Muscle of arm (tissue), 12 donors: ENCODE data around the gene SOST. TPM values are rescaled to one million over a fixed set of nuclear protein-coding genes. Genes with fewer than 3 reads are reported as not detected.
A peak's percentile ranks its signal among the peaks of the same experiment; 100 is the strongest.

ENCODE experiments used
- DNase-seq: peaks from one replicate; pipeline ENCODE4 v3.0.0-alpha.2; 2013
- polyA plus RNA-seq, 12 donors: library from polyadenylated mRNA; unstranded; fragments of 120-200 nt; gene quantifications; one replicate each; pipeline ENCODE4 v1.2.1, GENCODE V29; 2013; ENCODE audit not compliant: insufficient read length in 12 of 12

The SOST gene
- polyA plus RNA-seq, 12 donors = 0.25 to 4.3 (median 1.2) TPM; not detected in 8

DNA sequence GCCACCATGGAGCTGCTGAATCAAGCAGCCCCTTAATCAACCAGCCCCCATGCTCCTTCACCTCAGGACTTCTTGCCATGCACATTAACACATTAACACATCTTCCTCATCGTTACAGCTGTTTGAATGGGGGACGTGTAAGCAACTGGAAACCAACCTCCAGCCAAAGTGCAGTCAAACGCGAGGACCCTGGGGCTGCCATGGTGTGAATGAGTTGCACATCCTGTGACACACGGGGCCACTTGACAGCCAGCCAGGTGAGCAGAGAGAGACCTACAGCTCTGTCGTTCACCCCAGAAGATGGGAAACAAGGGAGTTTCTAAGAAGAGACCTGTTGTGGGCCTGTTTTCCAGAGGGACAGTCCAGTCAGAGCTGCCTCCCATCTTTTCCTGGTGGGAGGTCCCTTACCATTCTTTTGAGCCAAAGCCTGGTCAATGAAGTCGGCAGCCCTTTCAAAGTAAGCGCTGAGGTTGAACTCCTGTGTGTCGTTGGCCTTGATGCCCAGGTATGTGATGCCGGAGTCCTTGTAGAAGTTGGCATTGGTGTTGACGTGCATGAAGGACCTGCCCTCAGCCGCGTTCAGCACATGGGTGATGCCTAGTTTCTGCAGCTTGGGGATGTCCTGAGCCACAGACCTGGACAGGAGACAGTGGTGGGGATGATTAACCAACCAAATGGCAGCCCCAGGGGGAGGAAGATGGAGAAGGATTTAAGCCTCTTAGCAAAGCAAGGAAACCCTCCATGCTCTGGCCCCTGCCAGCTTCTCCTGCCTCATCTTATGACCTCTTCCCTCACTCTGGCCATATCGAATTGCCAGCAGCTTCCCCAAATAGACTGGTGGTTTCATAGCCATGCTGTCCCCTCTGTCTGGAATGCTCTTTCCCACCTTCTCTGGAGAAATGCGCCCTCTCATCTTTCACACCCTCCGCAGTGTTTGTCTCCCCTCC, 16.0 kb upstream of the SOST start:
- DNase-seq = no peak

DNA sequence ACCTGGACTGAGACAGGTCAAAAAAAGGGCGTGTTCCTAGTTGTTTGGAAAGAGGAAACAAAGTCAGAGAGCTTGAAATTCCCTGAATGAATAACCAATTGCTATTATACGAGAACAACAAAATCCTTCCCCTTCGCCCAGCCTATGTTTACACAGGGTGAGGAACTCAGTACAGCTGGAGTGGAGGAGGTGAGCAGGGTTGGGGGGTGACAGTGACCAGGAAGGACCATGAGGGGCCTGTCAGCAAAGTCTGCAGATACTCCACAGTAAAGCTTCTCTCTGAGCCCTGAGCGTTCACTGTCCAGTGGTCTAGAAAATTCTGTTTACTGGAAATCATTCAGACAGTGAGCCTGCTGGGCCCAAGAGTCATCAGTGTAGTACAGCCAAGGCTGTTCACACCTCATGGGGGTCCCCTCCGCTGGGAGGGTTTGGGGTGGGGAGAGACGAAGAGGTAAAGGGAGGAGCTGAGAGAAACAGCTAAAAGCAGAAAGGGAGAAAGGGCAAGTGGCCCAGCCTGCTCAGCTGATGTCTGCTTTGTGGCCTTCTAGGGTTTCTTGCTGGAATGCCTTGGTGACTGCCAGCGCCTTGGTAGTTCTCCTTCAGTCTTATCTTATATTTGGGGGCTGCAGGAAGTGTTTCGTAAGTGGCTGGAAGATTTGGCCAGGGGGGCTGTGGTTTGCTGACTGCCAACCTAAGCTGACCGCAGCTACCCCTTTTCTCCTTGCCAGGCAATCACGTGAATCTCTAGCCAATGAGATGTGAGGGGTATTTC, 14.5 kb upstream of the SOST start:
- no peak for DNase-seq

DNA sequence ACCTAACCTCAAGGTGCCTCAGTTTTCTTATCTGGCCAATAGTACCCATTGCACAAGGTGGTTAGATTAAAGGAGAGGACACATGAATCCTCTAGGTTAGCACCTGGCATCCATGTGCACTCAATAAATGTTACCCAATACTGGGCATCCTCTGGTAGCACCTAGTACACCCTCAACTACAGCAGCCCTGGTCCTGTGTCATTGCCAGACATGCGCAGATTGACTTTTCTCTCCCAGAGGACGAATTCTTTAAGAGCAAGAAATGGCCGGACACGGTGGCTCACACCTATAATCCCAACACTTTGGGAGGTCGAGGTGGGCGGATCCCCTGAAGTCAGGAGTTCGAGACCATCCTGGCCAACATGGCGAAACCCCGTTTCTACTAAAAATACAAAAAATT, 12.9 kb upstream of the SOST start:
- DNase-seq = no peak

DNA sequence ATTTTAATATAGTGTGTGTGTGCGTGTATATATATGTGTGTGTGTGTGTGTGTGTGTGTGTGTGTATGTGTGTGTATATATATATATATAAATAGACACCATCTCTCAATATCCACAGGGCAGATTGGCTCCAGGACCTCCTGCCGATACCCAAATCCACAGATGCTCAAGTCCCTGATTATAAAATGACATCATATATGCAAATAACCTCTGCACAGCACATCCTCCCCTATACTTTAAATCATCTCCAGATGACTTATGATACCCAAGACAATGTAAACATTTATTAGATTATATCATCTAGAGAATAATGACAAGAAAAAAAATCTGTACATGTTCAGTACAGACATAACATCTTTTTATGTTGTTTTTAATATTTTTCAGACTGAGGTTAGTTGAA, 12.4 kb upstream of the SOST start:
- no peak for DNase-seq

DNA sequence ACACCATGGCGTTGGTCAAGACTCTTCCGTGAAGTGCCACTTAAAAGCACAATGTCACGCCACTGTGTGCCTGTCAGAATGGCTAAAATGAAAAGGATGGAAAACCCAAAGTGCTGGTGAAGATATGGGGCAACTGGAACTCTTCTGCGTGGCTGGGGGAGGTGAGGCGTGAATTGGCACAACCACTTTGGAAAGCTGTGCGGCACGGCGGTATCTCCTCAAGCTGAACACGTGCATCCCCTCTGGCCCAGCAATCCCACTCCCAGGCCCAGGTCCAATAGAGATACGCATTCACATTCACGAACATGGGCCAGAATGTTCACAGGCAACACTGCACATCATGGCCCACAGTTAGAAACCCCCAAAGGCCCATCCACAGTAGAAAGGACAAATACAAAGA, 11.3 kb upstream of the SOST start:
- no peak for DNase-seq

DNA sequence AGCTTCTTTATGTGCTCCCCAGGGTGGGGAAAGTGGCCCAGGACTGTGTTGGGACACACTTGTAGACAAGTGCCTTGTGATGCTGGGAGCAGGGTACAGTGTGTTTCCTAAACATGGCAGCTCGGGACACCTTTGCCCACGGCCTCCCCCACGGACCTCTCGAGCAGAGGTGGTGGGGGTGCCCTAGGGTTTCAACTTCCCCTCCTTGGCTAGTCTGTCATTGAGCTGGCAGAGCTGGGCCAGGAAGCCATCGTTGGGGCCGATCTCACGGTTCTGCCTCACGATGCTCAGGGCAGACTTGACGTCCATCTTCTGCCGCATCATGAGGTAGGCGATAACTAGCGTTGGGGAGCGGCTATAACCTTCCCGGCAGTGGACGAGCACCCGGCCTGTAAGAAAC, 10.8 kb upstream of the SOST start:
- no peak for DNase-seq

DNA sequence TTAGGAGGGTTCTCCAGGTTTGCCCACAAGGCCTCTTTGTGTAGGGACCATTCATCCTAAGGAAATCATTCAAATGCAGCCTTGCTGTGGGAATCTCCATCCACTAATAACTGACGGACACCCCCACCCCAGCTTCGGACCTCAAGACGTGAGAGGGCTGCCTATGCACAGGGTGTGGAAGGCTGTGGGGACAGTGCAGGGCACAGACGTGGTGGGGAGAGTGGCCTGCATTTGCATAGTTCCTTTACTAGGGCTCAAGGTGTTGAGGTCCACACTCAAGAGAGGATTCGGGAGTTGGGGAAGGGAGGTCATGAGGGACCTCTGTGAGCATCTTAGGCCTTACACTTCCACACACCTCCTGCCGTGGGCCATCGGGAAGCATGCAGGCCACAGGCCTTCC, 10.4 kb upstream of the SOST start:
- no peak for DNase-seq

DNA sequence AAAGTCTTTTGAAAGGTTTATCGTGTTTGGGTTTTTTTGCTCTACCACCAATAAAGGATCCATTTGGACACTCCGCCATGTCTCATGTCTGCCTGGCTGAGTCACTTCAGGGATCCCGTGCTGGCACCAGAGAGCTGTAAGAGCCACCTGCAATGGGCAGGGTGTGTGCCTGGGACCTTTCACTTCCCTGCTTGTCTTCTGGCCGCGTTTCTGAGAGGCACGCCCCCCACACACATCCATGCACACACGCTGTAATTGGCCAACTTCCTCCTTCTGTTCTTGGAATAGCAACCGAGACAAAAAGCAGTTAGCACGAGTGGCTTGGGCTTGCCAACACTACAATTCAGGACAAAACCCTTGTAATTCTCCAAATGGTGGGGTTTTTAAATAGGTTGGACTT, 9.8 kb upstream of the SOST start:
- no peak for DNase-seq

DNA sequence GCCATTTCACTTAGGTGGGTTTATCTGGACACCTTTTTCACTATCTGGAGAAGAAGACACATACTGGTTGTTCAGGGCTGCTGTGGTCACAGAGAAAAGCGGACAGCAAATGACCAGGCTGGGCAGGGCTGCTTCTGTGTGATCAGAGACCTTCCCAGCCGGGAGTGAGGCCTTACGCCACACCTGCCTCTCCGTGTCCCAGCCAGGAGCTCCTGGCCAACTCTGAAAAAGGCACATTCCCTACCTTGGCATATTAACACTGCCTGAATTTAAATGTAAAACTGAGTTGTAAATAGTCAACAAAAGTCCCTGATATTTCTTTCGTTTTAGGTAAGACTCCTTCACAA, 9.1 kb upstream of the SOST start:
- no peak for DNase-seq

DNA sequence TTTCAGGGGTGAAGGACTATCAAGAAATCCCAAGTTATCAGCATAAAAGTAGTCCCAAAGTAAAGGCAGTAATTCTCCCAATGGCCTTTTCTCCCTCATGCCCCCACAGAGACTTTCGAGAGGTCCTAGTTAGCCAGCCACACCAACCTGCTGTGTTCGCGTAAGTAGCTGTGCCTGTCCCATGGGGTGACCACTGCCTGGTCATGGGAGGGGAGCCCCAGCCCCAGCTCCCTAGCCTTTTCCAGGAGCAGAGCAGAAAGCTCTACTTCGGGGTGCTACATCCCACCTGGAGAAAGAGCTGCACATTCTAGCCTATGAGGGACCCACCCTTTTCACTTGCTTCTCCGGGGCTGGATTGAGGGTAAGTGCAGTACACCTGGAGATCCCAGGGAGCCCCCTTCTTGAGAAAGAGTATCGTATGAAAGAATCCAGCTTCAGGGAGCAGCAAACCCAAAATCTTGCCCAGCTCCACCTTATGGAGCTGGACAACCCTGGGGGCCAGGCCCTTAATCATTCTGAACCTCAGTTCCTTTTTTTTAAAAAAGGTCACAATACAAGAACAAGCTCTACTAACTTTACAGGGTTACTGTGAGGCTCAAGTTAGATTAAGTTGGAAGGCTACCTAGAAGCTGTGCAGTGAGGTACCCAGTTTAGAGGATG, 8.6 kb upstream of the SOST start:
- no peak for DNase-seq

DNA sequence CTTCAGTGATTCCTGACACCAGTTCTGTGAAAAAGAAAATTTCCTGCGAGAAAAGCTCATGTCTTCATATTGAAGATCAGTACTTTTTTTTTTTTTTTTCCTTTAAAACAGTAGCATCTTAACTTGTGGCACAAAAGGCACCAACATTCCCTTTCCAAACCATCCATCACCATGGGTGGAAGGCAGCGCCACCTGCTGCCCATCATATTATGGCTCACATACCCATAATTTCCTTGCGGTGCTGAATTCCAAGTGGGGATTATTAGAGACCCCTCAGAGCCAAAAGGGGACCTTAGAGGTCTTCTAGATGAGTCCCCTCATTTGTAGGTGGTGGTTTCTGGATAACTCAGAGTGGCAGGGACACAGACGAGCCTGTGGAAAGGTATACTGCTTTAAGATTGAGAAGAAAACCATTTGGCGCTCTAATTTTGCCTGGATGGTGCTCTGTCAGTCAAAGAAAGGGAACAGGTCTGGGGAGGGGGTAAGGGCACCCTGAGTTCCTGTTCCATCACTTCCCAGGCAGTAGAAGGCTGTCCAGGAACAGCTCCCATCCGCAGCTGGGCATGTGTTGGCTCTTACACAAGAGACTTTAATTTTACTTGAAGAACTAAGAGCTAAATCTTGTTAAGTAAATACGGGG, 7.9 kb upstream of the SOST start:
- peak; percentile 39 for DNase-seq

DNA sequence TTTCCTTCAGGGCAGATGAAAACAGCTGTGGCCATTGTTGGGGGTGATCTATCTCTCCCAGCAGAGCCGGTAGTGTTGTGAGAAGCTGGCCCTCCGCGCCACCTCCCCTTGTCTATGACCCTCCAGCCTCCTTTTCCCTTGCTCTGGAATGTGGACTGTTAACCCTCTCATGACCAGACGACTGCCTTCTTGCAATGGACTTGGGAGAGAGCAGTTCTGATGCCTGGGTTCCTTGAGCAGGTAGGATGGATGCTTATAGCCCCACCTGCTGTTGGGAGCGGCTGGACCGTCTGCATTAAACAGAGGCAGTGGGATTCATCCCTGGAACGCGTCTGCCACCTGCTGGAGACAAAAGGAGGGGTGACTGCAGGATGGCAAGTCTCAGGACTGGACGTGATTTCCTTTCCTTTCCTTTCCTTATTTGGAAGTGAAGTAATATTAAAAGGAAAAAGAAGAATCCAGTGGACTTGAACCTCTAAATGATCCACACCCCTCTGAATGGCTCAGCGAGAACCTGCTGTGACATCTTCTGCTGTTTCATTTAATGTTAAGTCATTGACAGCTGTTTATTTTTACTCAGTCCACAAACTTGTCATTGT, 1.8 kb upstream of the SOST start:
- peak; percentile 92 for DNase-seq

DNA sequence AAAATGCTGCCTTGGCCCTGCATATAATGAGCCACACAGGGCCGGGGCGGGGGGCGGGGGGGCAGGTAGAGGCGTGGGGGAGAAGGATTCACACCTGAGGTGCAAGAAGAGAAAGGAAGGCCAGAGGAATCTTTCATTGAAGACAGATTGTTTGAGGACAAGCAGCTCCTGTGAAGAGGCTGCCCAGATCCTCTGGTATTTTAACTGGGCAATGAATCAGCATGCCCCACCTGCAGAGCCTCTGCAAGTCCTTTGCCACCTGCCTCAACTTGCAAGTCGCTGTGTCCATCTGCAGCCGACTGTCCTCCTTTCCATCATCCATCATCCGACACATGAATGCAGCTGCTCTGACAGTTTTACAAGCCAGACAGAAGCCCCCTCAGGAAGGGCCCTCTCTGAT, 1.2 kb upstream of the SOST start:
- no peak for DNase-seq

DNA sequence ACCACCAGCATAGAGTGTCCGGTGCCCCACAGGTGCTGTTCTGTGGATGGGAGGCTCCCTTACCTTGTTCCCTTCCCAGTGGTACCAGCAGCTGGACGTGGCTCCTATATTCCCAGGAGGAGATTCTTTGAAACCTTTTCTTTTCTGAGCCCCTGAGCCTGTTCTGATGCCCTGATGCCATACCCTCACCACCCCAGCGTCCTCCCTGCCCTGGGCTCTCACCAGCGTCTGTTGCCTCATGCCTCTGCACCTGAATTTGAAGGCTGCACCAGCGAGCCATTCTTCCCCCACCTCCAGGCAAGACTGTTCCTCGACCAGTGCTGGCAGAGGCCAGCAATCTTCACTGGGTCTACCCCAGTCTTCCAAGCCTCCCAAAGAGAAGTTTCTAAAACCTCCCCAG, 505 bp downstream of the SOST start:
- no peak for DNase-seq

DNA sequence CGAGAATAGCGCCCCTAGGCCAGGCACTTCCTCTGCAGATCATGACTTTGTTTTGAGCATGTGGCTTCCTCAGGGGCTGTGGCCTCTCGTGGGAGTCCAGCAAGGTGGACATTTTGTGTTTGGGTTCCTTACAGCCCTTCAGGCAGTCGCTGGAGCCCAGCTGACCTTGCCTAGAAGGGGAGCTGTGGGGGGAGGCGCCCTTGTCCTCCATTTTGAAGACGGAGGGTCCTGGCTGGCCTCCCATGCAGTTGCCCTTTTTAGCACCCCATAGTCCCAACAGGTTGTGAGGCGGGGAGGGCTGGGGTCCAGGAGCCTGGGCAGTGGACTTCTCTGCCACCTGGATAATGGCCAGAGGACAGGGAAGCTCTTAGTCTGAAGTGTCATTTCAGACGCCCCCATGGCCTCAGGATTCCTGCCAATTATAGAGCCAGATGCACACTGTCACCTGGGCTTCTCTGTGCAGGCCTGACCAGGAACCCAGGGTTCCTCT, 1.4 kb downstream of the SOST start:
- no peak for DNase-seq

DNA sequence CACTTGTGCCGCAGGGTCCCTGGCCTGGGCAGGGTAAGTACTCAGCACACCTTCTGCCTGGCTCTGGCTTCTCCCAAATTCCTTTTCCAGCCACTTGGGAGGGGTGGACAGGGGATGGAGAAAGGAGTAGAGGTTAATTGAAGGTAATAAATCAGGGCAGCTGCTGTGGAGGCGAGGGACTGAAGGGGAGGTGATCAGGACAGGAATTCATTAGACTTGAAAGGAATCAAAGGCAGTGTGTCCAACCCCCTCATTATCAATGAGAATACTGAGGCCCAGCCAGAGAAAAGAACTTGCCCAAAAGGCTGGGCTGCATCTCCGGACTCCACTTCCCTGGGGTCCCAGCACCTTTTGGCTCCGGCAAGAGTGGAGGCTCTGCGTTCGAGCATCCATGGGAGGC, 2.4 kb downstream of the SOST start:
- no peak for DNase-seq

DNA sequence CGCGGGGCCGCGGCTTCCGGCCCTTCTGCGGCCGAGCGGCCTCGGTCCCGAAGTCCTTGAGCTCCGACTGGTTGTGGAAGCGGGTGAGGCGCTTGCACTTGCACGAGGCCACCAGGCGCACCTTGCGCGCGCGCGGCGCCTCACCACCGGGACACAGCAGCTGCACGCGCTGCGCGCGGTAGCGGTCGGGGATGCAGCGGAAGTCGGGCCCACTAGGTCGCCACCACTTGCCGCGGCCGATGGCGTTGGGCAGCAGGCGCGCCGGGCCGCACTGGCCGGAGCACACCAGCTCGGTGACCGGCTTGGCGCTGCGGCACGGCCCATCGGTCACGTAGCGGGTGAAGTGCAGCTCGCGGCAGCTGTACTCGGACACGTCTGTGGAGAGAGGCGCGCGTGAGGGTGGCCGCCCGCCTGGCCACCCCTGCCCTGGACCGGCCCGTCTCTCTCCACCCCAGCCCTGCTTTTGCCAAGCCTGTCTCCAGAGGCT, 3.2 kb downstream of the SOST start:
- DNase-seq = no peak

DNA sequence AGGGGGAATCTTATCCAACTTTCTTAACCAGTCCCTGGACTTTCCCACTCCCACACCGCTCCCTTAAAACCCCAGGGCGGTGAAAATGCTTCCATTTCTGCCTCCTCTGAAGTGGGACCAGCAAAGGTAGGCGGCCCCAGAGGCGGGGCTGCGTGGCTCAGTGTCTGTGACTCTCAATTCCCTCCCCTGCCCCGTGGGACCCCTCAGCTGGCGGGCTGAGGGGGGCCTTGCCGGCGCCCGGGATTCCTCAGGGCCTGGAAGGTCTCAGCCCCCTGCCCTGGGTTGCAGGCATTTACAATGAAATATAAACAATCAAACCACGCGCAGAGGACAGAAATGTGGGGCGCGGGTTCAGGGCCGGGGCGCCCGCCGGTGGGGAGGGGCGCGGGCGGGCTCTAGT, 3.6 kb downstream of the SOST start:
- no peak for DNase-seq

DNA sequence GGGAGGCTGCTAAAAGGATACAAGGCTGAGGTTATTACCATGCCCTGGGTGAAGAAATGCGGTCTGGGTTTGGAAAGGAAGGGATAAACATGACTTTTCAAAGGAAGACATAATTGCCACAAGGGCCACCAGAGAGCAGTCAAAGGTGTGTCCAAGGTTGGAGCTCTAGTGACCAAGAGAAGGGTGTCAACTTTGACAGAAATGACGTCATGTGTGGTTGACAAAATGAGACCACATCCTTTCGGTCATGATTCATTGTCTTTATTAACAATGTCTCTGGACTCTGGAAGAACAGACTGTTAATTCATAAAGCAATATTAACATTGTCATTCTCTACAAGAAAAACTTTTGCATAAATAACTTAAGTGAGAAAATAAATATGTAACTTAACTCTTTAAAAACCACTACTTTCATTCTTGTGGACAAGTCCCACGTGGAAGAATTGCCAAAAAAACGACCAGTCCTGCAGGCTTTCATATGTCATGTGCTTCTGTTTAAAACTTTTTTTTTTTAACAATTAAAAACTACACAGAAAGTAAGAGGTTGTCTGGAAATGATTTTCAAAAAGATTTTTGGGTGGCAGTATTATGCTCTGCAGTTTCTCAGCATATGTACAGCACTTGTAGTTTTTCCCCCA, 5.0 kb downstream of the SOST start:
- DNase-seq = no peak

DNA sequence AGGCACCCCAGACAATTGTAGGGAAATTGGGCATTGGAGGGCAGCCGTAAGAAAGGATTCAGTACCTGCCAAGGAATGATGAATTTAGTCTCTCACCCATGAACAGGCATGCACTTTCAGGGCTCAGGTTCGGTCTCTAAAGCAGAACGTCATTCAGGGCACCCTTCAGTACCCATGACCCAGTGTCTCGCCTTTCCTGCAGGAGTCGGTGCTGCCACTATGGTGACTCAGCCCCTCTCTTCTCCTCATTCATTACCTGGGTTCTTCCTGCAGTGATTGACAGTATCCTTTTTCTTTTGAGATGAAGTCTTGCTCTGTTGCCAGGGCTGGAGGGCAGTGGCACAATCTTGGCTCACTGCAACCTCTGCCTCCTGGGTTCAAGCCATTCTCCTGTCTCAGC, 8.4 kb downstream of the SOST start:
- no peak for DNase-seq

DNA sequence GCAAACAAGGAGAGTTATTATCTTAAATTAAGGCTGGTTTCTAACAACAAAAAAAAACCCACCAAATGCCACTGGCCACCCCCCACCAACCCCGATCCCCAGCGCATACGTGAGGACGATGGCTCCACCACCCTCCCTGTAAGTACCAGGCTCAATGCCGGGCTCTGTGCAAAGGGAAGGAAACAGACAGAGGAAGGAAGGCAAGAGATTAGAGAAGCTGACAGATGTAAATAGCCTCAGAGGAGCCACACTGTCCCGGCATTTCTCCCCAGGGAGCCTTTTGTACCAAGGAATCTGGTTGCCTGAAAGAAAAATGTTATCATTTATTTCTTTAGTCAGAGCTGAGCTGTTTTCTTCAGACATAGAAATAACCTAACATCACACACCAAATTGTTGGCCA, 13.1 kb downstream of the SOST start:
- no peak for DNase-seq
